Measurements from ENCODE around the gene METTL6.
"Not testable (repeated sequence)": the region's sequence is repeated elsewhere in the genome, so short reads cannot be mapped to it uniquely, and the experiment has no call there.

METTL6 gene
- total RNA-seq: 6.5 to 24.5 (median 18.4) reads per million in 18 experiments

GRCh38 chr3:15427182-15427880 is at the start of gene METTL6, which contains the start of gene EAF1:
Gene METTL6 (minus strand): TSS chr3:15427544. CDS start chr3:15426511, 1,033 bp downstream.
Gene EAF1 (plus strand): TSS chr3:15427598. CDS start chr3:15427780, 182 bp downstream.
- DNase-seq: peak; percentile 91 to 95

- no peak for DNase-seq
Observed at GRCh38 chr3:15476378-15476777, 49.0 kb upstream of the METTL6 start.

GRCh38 chr3:15475161-15475560 is 47.8 kb upstream of the METTL6 start:
- DNase-seq: no peak

- no peak for DNase-seq
Observed at GRCh38 chr3:15471861-15472260, 44.5 kb upstream of the METTL6 start.

GRCh38 chr3:15470849-15471248 is 43.5 kb upstream of the METTL6 start:
- no peak for DNase-seq

GRCh38 chr3:15470261-15470660 is 42.9 kb upstream of the METTL6 start:
- DNase-seq: no peak

GRCh38 chr3:15467227-15468181 is 40.2 kb upstream of the METTL6 start:
- no peak for DNase-seq

GRCh38 chr3:15465876-15466585 is 38.7 kb upstream of the METTL6 start:
- no peak for DNase-seq

- no peak for DNase-seq
Observed at GRCh38 chr3:15462451-15462850, 35.1 kb upstream of the METTL6 start.

- DNase-seq: no peak
Observed at GRCh38 chr3:15460891-15461531, 33.7 kb upstream of the METTL6 start.

- DNase-seq: peak; percentile 68 to 77
Observed at GRCh38 chr3:15458212-15458780, 31.0 kb upstream of the METTL6 start.

GRCh38 chr3:15456915-15457314 is 29.6 kb upstream of the METTL6 start:
- not testable (repeated sequence) for DNase-seq

- no peak for DNase-seq
Observed at GRCh38 chr3:15456321-15456720, 29.0 kb upstream of the METTL6 start.

- DNase-seq: no peak
Observed at GRCh38 chr3:15455756-15456155, 28.4 kb upstream of the METTL6 start.

- no peak for DNase-seq
Observed at GRCh38 chr3:15454965-15455364, 27.6 kb upstream of the METTL6 start.

- no peak for DNase-seq
Observed at GRCh38 chr3:15453991-15454625, 26.8 kb upstream of the METTL6 start.

GRCh38 chr3:15453501-15453900 is 26.2 kb upstream of the METTL6 start:
- no peak for DNase-seq

GRCh38 chr3:15452961-15453360 is 25.6 kb upstream of the METTL6 start:
- no peak for DNase-seq

- no peak for DNase-seq
Observed at GRCh38 chr3:15452156-15452555, 24.8 kb upstream of the METTL6 start.

- no peak for DNase-seq
Observed at GRCh38 chr3:15451216-15452113, 24.1 kb upstream of the METTL6 start.
